PC-3 (cell line): ENCODE results near the gene HGS. TPM values are rescaled to one million over a fixed set of nuclear protein-coding genes. Genes with fewer than 3 reads are reported as not detected.

Experiments used
- ATAC-seq: fragments of 200-7000 bp; cut with Tn5 transposase; 2 replicates; pipeline ENCODE4 v1.9.1; 2020; ENCODE audit warnings: mild to moderate bottlenecking, moderate library complexity
- BruUV-seq: library from RNA; stranded (reverse); fragments of 400-500 nt; replicated peaks from 2 replicates; lab custom pipeline; 2021; lab: Mats Ljungman, UMichigan
- CTCF ChIA-PET: fragments of 300-600 bp; sonication (Branson Sonifier 250); formaldehyde crosslinking; loops from one replicate; lab custom pipeline; 2022; ENCODE audit warnings: antibody characterized with exemption; lab: Charles Lee
- POLR2A ChIA-PET: fragments of 300-600 bp; sonication (Branson Sonifier 250); formaldehyde crosslinking; loops from one replicate; lab custom pipeline; 2022; ENCODE audit warnings: antibody characterized with exemption; ENCODE audit not compliant: unreplicated experiment; lab: Charles Lee
- DNase-seq: peaks from one replicate; pipeline ENCODE4 v3.0.0-alpha.2; 2015
- H2AFZ ChIP-seq: fragments of 300-600 bp; sonication (generic); 2 replicates; pipeline ENCODE4 v1.6.0; 2016; ENCODE audit warnings: antibody characterized with exemption, low read length
- H3F3A ChIP-seq: fragments of 300-600 bp; sonication (generic); one replicate; pipeline ENCODE4 v1.6.0; 2017; ENCODE audit warnings: antibody characterized with exemption, low read length, control low read depth, mild to moderate bottlenecking; ENCODE audit not compliant: unreplicated experiment
- H3K27ac ChIP-seq: fragments of 300-600 bp; sonication (generic); 2 replicates; pipeline ENCODE4 v1.5.1; 2016; ENCODE audit warnings: mild to moderate bottlenecking, low read length
- H3K27me3 ChIP-seq: fragments of 300-600 bp; sonication (generic); 2 replicates; pipeline ENCODE4 v1.6.1; 2016; ENCODE audit warnings: low read length, mixed read lengths
- H3K36me3 ChIP-seq: fragments of 300-600 bp; sonication (generic); 2 replicates; pipeline ENCODE4 v1.6.1; 2016; ENCODE audit warnings: low read depth, mixed run types, low read length, mixed read lengths
- H3K4me1 ChIP-seq: fragments of 300-600 bp; sonication (generic); 2 replicates; pipeline ENCODE4 v1.5.1; 2016; ENCODE audit warnings: low read length; ENCODE audit not compliant: insufficient read depth
- H3K4me2 ChIP-seq: fragments of 300-600 bp; sonication (generic); 2 replicates; pipeline ENCODE4 v1.6.0; 2016; ENCODE audit warnings: low read length
- H3K4me3 ChIP-seq: fragments of 300-600 bp; sonication (generic); 2 replicates; pipeline ENCODE4 v1.5.1; 2016; ENCODE audit warnings: mild to moderate bottlenecking, low read length, mixed read lengths
- H3K79me2 ChIP-seq: fragments of 300-600 bp; sonication (generic); 2 replicates; pipeline ENCODE4 v1.6.1; 2017; ENCODE audit warnings: low read length, mixed read lengths
- H3K9ac ChIP-seq: fragments of 300-600 bp; sonication (generic); 2 replicates; pipeline ENCODE4 v1.6.0; 2016; ENCODE audit warnings: mild to moderate bottlenecking, low read length
- H3K9me2 ChIP-seq: fragments of 300-600 bp; sonication (generic); replicated peaks from 2 replicates; pipeline ENCODE4 v1.6.1; 2016; ENCODE audit warnings: mixed run types, low read length, mixed read lengths
- H3K9me3 ChIP-seq: fragments of 300-600 bp; sonication (generic); 2 replicates; pipeline ENCODE4 v1.6.1; 2016; ENCODE audit warnings: low read length, mixed read lengths
- H4K20me1 ChIP-seq: fragments of 300-600 bp; sonication (generic); 2 replicates; pipeline ENCODE4 v1.6.1; 2016; ENCODE audit warnings: low read length, mixed read lengths
- EZH2 ChIP-seq: fragments of 300-600 bp; sonication (generic); IDR thresholded peaks from one replicate; pipeline ENCODE4 v1.6.1; 2017; ENCODE audit warnings: antibody characterized with exemption, mild to moderate bottlenecking, low read length; ENCODE audit not compliant: unreplicated experiment
- EZH2phosphoT487 ChIP-seq: fragments of 300-600 bp; sonication (generic); IDR thresholded peaks from 2 replicates; pipeline ENCODE4 v1.6.1; 2018; ENCODE audit warnings: mild to moderate bottlenecking, antibody characterized with exemption, low read length, borderline replicate concordance
- intact Hi-C: fragments of 100-400 bp; cut with micrococcal nuclease; formaldehyde crosslinking; loops from 2 replicates; pipeline ENCODE4 v1.9.0; 2023
- total RNA-seq: library from RNA; depleted of rRNA; stranded (reverse); fragments of >200 nt; gene quantifications from 2 replicates; pipeline ENCODE4 v1.2.3, GENCODE V29; 2014
- TF ChIP-seq, protein P1 (sequence below): fragments of 300-600 bp; sonication (generic); conservative IDR thresholded peaks from 2 replicates; pipeline ENCODE4 v1.5.1; 2017; ENCODE audit warnings: antibody characterized with exemption, low read depth, mild to moderate bottlenecking, low read length

HGS gene
- total RNA-seq, 1 experiment from 2014 or later = 177 TPM

DNA sequence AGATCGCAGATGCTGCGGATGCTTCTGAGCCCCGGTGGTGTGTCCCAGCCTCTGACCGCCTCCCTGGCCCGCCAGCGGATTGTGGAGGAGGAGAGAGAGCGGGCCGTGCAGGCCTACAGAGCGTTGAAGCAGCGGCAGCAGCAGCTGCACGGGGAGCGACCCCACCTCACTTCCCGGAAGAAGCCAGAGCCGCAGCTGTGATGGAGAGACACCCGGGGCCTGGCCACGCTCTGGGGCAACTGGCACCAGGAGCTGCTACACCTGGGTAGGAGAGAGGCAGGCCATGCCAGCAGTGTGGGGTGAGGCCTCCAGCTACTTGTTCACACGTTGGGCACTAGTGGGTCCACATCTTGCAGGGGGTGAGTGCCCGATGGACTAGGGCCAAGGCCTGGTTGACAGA lies 11.3 kb upstream of the HGS start:
- Histone ChIP-seq H3K27ac (no peak overlapping the region), H3K9me2 (no peaks in the 10 kb centered on the region), H3K36me3 (peaks cover 38% of the 10 kb centered on the region), H3K79me2 (peaks cover 30% of the 10 kb centered on the region), H3K27me3 (no peaks in the 10 kb centered on the region), H4K20me1 (no peaks in the 10 kb centered on the region), H3K9ac (no peak overlapping the region), H3K4me2 (no peak overlapping the region), H3K9me3 (no peaks in the 10 kb centered on the region), H3K4me3 (no peak overlapping the region), H3F3A (no peaks in the 10 kb centered on the region), H2AFZ (no peak overlapping the region), H3K4me1 (peaks cover 11% of the 10 kb centered on the region)
- no TSS peak for BruUV-seq
- ChIA-PET POLR2A (no interaction called here), CTCF (no interaction called here)
- DNase-seq (no peak), ATAC-seq (no peak)
- TF ChIP-seq, protein P1, sequence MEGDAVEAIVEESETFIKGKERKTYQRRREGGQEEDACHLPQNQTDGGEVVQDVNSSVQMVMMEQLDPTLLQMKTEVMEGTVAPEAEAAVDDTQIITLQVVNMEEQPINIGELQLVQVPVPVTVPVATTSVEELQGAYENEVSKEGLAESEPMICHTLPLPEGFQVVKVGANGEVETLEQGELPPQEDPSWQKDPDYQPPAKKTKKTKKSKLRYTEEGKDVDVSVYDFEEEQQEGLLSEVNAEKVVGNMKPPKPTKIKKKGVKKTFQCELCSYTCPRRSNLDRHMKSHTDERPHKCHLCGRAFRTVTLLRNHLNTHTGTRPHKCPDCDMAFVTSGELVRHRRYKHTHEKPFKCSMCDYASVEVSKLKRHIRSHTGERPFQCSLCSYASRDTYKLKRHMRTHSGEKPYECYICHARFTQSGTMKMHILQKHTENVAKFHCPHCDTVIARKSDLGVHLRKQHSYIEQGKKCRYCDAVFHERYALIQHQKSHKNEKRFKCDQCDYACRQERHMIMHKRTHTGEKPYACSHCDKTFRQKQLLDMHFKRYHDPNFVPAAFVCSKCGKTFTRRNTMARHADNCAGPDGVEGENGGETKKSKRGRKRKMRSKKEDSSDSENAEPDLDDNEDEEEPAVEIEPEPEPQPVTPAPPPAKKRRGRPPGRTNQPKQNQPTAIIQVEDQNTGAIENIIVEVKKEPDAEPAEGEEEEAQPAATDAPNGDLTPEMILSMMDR = no peak
- TF ChIP-seq EZH2phosphoT487 (no peak), EZH2 (no peak)
- intact Hi-C loops = no loop called here

DNA sequence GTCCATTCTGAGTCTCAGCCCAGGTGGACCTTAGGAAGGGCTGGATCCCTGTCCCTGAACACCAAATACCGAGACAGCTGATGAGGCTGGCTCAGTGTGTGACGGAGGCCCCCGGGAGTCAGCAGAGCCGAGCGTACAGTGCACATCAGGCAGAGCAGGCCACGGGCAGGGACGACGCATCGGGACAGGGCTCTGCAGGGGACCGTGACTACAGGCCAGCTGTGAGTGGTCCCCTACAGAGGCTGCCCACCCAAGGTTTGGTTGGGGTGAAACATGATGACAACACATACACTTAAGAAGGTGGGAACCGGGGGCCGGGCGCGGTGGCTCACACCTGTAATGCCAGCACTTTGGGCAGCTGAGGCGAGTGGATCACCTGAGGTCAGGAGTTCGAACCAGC lies 10.9 kb upstream of the HGS start:
- no peak overlapping the region for H3K27ac ChIP-seq
- no TSS peak for BruUV-seq
- no peak overlapping the region for H2AFZ ChIP-seq
- peaks cover 25% of the 10 kb centered on the region for H3K79me2 ChIP-seq
- no peaks in the 10 kb centered on the region for H4K20me1 ChIP-seq
- H3K4me1 ChIP-seq = peaks cover 7% of the 10 kb centered on the region
- intact Hi-C loops = no loop called here
- no peaks in the 10 kb centered on the region for H3K9me2 ChIP-seq
- no peak overlapping the region for H3K4me2 ChIP-seq
- TF ChIP-seq EZH2 (no peak), EZH2phosphoT487 (no peak)
- TF ChIP-seq, protein P1 = no peak
- H3K36me3 ChIP-seq = peaks cover 38% of the 10 kb centered on the region
- H3K9ac ChIP-seq = no peak overlapping the region
- DNase-seq = no peak
- H3K9me3 ChIP-seq = no peaks in the 10 kb centered on the region
- ATAC-seq = no peak
- no peak overlapping the region for H3K4me3 ChIP-seq
- H3K27me3 ChIP-seq = no peaks in the 10 kb centered on the region
- H3F3A ChIP-seq = no peaks in the 10 kb centered on the region
- ChIA-PET POLR2A (no interaction called here), CTCF (no interaction called here)

- intact Hi-C loops = no loop called here
- no peaks in the 10 kb centered on the region for H3K4me1 ChIP-seq
- POLR2A ChIA-PET = no interaction called here
- H3K9me2 ChIP-seq = no peaks in the 10 kb centered on the region
- H3K9me3 ChIP-seq = no peaks in the 10 kb centered on the region
- ATAC-seq (no peak), DNase-seq (no peak)
- CTCF ChIA-PET = no interaction called here
- H3K27me3 ChIP-seq = no peaks in the 10 kb centered on the region
- H3F3A ChIP-seq = no peaks in the 10 kb centered on the region
- no TSS peak for BruUV-seq
- no peak overlapping the region for H3K4me3 ChIP-seq
- TF ChIP-seq EZH2phosphoT487 (no peak), EZH2 (no peak)
- TF ChIP-seq, protein P1 = no peak
- peaks cover 34% of the 10 kb centered on the region for H3K36me3 ChIP-seq
- no peaks in the 10 kb centered on the region for H4K20me1 ChIP-seq
- no peak overlapping the region for H3K27ac ChIP-seq
- H3K79me2 ChIP-seq = peaks cover 18% of the 10 kb centered on the region
- no peak overlapping the region for H3K4me2 ChIP-seq
- no peak overlapping the region for H3K9ac ChIP-seq
- no peak overlapping the region for H2AFZ ChIP-seq
These were observed 10.1 kb upstream of the HGS start for GRCh38 chr17:81673561-81674258.
